T47D (cell line): ENCODE results near the gene ANKRD40.
"Not testable (repeated sequence)": the region's sequence is repeated elsewhere in the genome, so short reads cannot be mapped to it uniquely, and the experiment has no call there.

Source experiments
- DNase-seq, 2 experiments: peaks; one replicate each; pipeline versions ENCODE4 v3.0.0 to v3.0.0-alpha.2; 2011 to 2012; ENCODE audit warnings: low read depth in 1 of 2, low spot score in 1 of 2
- JUND ChIP-seq: IDR thresholded peaks from 2 replicates; pipeline ENCODE4 v1.6.1; 2012; ENCODE audit warnings: low read depth
- in situ Hi-C: cut with HindIII; loops from 2 replicates; pipeline ENCODE4 v1.10.0; 2016; ENCODE audit warnings: low sequenced_read_pairs, low pct_unique_long_range_greater_than_20kb

ANKRD40 gene

GRCh38 chr17:50722746-50723145 is 15.0 kb upstream of the ANKRD40 start:
- no peak for DNase-seq
- in situ Hi-C loops: no loop called here
- TF ChIP-seq JUND: no peak

- in situ Hi-C loops: no loop called here
- no peak for DNase-seq
- TF ChIP-seq JUND: no peak
These were observed 13.7 kb upstream of the ANKRD40 start for GRCh38 chr17:50721194-50722010.

GRCh38 chr17:50719924-50720794 is 12.4 kb upstream of the ANKRD40 start:
- TF ChIP-seq JUND: no peak
- no peak for DNase-seq

GRCh38 chr17:50719144-50719923 is 11.6 kb upstream of the ANKRD40 start, which contains the start of gene LUC7L3:
Gene LUC7L3 (plus strand): TSS chr17:50719603. CDS start chr17:50719733, 130 bp downstream.
- in situ Hi-C loops: no loop called here
- no peak for TF ChIP-seq JUND
- DNase-seq: peak; percentile 94 to 98

More at GRCh38 chr17:50719924-50720794, 12.4 kb upstream of the ANKRD40 start:
- in situ Hi-C loops: no loop called here

GRCh38 chr17:50715471-50715870 is 7.8 kb upstream of the ANKRD40 start:
- TF ChIP-seq JUND: no peak
- in situ Hi-C loops: no loop called here
- no peak for DNase-seq

GRCh38 chr17:50712641-50713040 is 4.9 kb upstream of the ANKRD40 start:
- DNase-seq: no peak
- in situ Hi-C loops: no loop called here
- TF ChIP-seq JUND: no peak

- in situ Hi-C loops: no loop called here
- DNase-seq: no peak
These were observed 2.9 kb upstream of the ANKRD40 start for GRCh38 chr17:50710650-50711049.

GRCh38 chr17:50710025-50710424 is 2.3 kb upstream of the ANKRD40 start:
- no peak for DNase-seq
- in situ Hi-C loops: no loop called here
- TF ChIP-seq JUND: no peak

More at GRCh38 chr17:50710650-50711049, 2.9 kb upstream of the ANKRD40 start:
- no peak for TF ChIP-seq JUND

GRCh38 chr17:50709053-50709452 is 1.3 kb upstream of the ANKRD40 start:
- in situ Hi-C loops, DNase-seq: not testable (repeated sequence)

GRCh38 chr17:50708050-50709000 is 611 bp upstream of the ANKRD40 start:
- no peak for TF ChIP-seq JUND
- peak in 1 of 2 experiments; percentile 90 for DNase-seq
- in situ Hi-C loops: no loop called here

GRCh38 chr17:50703162-50703561 is 4.6 kb downstream of the ANKRD40 start:
- in situ Hi-C loops: no loop called here
- no peak for DNase-seq
- no peak for TF ChIP-seq JUND
